DMS 273 treated with DMSO at 0.1 percent for 48 hours (cell line): Measurements from ENCODE around the gene CELA1.

Experiments used
- DNase-seq: peaks from one replicate; lab custom pipeline; 2025; lab: John Stamatoyannopoulos, UW

Gene CELA1

GRCh38 chr12:51374361-51374760 lies 27.9 kb upstream of the CELA1 start:
- no peak for DNase-seq

- DNase-seq, result no peak
Measured at GRCh38 chr12:51373187-51373586, 26.7 kb upstream of the CELA1 start.

GRCh38 chr12:51372021-51372420 lies 25.5 kb upstream of the CELA1 start:
- no peak for DNase-seq

GRCh38 chr12:51371295-51371953 lies 24.9 kb upstream of the CELA1 start:
- DNase-seq, result no peak

GRCh38 chr12:51370667-51371066 lies 24.2 kb upstream of the CELA1 start:
- no peak for DNase-seq

- DNase-seq, result no peak
Measured at GRCh38 chr12:51369581-51369980, 23.1 kb upstream of the CELA1 start.

GRCh38 chr12:51368640-51369517 lies 22.4 kb upstream of the CELA1 start:
- DNase-seq, result no peak

- DNase-seq, result no peak
Measured at GRCh38 chr12:51365276-51365675, 18.8 kb upstream of the CELA1 start.

GRCh38 chr12:51364001-51364400 lies 17.5 kb upstream of the CELA1 start:
- DNase-seq, result no peak

- no peak for DNase-seq
Measured at GRCh38 chr12:51362747-51363342, 16.4 kb upstream of the CELA1 start.

- no peak for DNase-seq
Measured at GRCh38 chr12:51362307-51362706, 15.8 kb upstream of the CELA1 start.

GRCh38 chr12:51361161-51362016 lies 14.9 kb upstream of the CELA1 start:
- no peak for DNase-seq

GRCh38 chr12:51360315-51360714 lies 13.8 kb upstream of the CELA1 start:
- DNase-seq, result no peak

- no peak for DNase-seq
Measured at GRCh38 chr12:51359851-51360250, 13.4 kb upstream of the CELA1 start.

- no peak for DNase-seq
Measured at GRCh38 chr12:51358496-51358895, 12.0 kb upstream of the CELA1 start.

GRCh38 chr12:51357374-51358047 lies 11.0 kb upstream of the CELA1 start:
- no peak for DNase-seq

GRCh38 chr12:51351913-51352532 lies 5.5 kb upstream of the CELA1 start:
- no peak for DNase-seq

GRCh38 chr12:51349026-51349425 lies 2.5 kb upstream of the CELA1 start:
- no peak for DNase-seq

- no peak for DNase-seq
Measured at GRCh38 chr12:51348116-51348515, 1.6 kb upstream of the CELA1 start.

GRCh38 chr12:51345681-51346080 lies 798 bp downstream of the CELA1 start:
- no peak for DNase-seq

- DNase-seq, result no peak
Measured at GRCh38 chr12:51343201-51343600, 3.3 kb downstream of the CELA1 start.
